Transverse colon (tissue), 4 donors: ENCODE results near the gene TPO. TPM values are rescaled to one million over a fixed set of nuclear protein-coding genes. Genes with fewer than 3 reads are reported as not detected.

Source experiments
- DNase-seq: peaks from one replicate; pipeline ENCODE4 v3.0.0-alpha.2; 2019
- H3K27ac ChIP-seq, 4 donors: fragments of 200-600 bp; sonication (generic); 2 replicates each; pipeline ENCODE4 v1.5.1; 2016 to 2018; ENCODE audit warnings: inconsistent platforms in 4 of 4
- H3K27me3 ChIP-seq: fragments of 200-600 bp; sonication (generic); 2 replicates; pipeline ENCODE4 v1.5.1; 2017; ENCODE audit warnings: inconsistent platforms
- H3K36me3 ChIP-seq, 4 donors: fragments of 200-600 bp; sonication (generic); 2 replicates each; pipeline ENCODE4 v1.5.1; 2017 to 2019; ENCODE audit warnings: inconsistent platforms in 4 of 4
- H3K4me1 ChIP-seq, 4 donors: fragments of 200-600 bp; sonication (generic); 2 replicates each; pipeline ENCODE4 v1.5.1; 2017 to 2020; ENCODE audit warnings: inconsistent platforms in 4 of 4
- H3K4me3 ChIP-seq, 4 donors: fragments of 200-600 bp; sonication (generic); 1 replicate in 1 of 4; 2 replicates in 3 of 4; pipeline versions ENCODE4 v1.5.1 to v1.6.1; 2017 to 2019; ENCODE audit warnings: inconsistent platforms in 4 of 4
- H3K9me3 ChIP-seq, 2 donors: fragments of 200-600 bp; sonication (generic); 2 replicates each; pipeline ENCODE4 v1.5.1; 2017 to 2019; ENCODE audit warnings: inconsistent platforms in 2 of 2
- EP300 ChIP-seq: sonication (generic); formaldehyde crosslinking; IDR thresholded peaks from one replicate; pipeline ENCODE4 v1.6.1; 2017; ENCODE audit warnings: antibody characterized with exemption, low read depth
- POLR2A ChIP-seq: fragments of 450-650 bp; IDR thresholded peaks from one replicate; pipeline ENCODE4 v1.6.1; 2016; ENCODE audit warnings: antibody characterized with exemption, mild to moderate bottlenecking, moderate library complexity
- POLR2AphosphoS5 ChIP-seq, 3 donors: sonication (generic); formaldehyde crosslinking; IDR thresholded peaks; one replicate each; pipeline ENCODE4 v1.6.1; 2016; ENCODE audit warnings: antibody characterized with exemption in 3 of 3
- WGBS, 2 donors: methylation state at CpG; one replicate each; pipeline ENCODE4 v1.1.5; 2018; ENCODE audit warnings: low coverage in 1 of 2; 5-methylcytosine and 5-hydroxymethylcytosine counted together
- in situ Hi-C, 4 donors: fragments of 200-750 bp; cut with MboI; loops; one replicate each; pipeline versions ENCODE4 v1.15.0 to v1.15.1; 2017; ENCODE audit warnings: low sequenced_read_pairs in 3 of 4, low pct_ligation_motif_present in 1 of 4, low pct_unique_long_range_greater_than_20kb in 1 of 4
- intact Hi-C: fragments of 100-400 bp; cut with DNase I; formaldehyde crosslinking; loops from one replicate; pipeline ENCODE4 v1.15.1; 2023; ENCODE audit warnings: low total_unique reads
- total RNA-seq, 4 donors: library from RNA; depleted of rRNA; stranded (reverse); fragments of >200 nt; gene quantifications; one replicate each; pipeline ENCODE4 v1.1.0, GENCODE V29; 2016
- TF ChIP-seq, protein P1 (sequence below), 5 experiments: fragments of 200-600 bp in 3 of 5; fragments of 450-650 bp in 2 of 5; sonication (generic) in 3 of 5; IDR thresholded peaks; 1 replicate in 2 of 5; 2 replicates in 3 of 5; pipeline ENCODE4 v1.5.1; 2016 to 2017; ENCODE audit warnings: antibody characterized with exemption in 5 of 5, inconsistent platforms in 3 of 5, mild to moderate bottlenecking in 2 of 5, moderate library complexity in 1 of 5

The TPO gene
- total RNA-seq, 4 donors from 2014 or later: 1.4 to 5.8 (median 3.8) TPM

DNA sequence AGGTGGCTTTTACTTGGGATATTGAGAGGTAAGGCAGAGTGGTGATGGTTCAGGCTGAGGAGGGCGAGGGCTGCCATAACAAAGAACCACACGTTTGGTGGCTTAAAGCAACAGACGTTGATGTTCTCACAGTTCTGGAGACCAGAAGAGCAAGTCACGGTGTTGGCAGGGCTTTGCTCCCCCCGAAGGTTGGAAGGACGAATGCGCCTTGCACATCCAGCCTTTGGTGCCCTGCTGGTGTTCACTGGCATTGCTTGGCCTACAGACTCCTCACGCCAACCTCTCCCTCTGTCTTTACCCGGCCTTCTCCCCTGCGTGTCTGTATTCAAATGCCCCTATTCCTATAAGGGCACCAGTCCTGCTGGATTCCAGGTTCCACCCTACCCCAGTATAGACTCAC, 125.4 kb downstream of the TPO start:
- TF ChIP-seq, protein P1, sequence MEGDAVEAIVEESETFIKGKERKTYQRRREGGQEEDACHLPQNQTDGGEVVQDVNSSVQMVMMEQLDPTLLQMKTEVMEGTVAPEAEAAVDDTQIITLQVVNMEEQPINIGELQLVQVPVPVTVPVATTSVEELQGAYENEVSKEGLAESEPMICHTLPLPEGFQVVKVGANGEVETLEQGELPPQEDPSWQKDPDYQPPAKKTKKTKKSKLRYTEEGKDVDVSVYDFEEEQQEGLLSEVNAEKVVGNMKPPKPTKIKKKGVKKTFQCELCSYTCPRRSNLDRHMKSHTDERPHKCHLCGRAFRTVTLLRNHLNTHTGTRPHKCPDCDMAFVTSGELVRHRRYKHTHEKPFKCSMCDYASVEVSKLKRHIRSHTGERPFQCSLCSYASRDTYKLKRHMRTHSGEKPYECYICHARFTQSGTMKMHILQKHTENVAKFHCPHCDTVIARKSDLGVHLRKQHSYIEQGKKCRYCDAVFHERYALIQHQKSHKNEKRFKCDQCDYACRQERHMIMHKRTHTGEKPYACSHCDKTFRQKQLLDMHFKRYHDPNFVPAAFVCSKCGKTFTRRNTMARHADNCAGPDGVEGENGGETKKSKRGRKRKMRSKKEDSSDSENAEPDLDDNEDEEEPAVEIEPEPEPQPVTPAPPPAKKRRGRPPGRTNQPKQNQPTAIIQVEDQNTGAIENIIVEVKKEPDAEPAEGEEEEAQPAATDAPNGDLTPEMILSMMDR (IDR thresholded peaks at IDR 0.05): peak in 3 of 5 experiments; percentile 8 to 16 (median 11)
- no peak for TF ChIP-seq POLR2AphosphoS5 (IDR thresholded peaks at IDR 0.05)
- H3K27ac ChIP-seq: no peak overlapping the region
- H3K27me3 ChIP-seq: no peaks in the 10 kb centered on the region
- H3K4me3 ChIP-seq: no peak overlapping the region
- DNase-seq: no peak
- in situ Hi-C loops (loop anchor here in 1 of 4 donors (25.0 kb wide), 1 partner anchor 826 kb away; no protein-coding TSS in a partner anchor), intact Hi-C loops (no loop called here)
- H3K4me1 ChIP-seq: no peaks in the 10 kb centered on the region
- 31 to 45% methylated on average over 5 to 10 of the region's 10 CpGs for WGBS, 2 donors
- H3K36me3 ChIP-seq: no peaks in the 10 kb centered on the region
- no peaks in the 10 kb centered on the region for H3K9me3 ChIP-seq

DNA sequence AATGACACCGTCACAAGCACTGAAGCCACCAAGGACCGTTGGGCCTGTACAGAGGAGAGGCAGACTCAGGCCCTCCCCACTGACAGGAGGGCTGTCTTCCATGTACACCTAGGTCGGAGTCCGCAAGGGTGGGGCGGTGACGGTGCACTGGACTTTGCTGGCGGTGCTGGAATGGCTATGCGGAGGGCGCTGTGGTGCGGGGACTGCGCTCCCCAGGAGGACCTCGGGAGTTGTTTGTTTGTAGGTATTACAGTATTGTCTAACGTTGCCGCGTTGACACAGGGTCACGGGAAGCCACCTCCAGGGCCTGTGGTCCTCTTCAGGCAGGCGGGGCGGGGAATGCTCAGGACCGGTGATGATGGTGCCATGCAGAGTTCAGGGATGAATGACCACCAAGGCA, 126.2 kb downstream of the TPO start:
- intact Hi-C loops (no loop called here), in situ Hi-C loops (loop anchor here in 1 of 4 donors (25.0 kb wide), 1 partner anchor 827 kb away; no protein-coding TSS in a partner anchor)
- Histone ChIP-seq H3K9me3 (no peaks in the 10 kb centered on the region), H3K27ac (no peak overlapping the region), H3K4me1 (no peaks in the 10 kb centered on the region), H3K27me3 (no peaks in the 10 kb centered on the region), H3K36me3 (no peaks in the 10 kb centered on the region), H3K4me3 (no peak overlapping the region)
- TF ChIP-seq POLR2AphosphoS5 (IDR thresholded peaks at IDR 0.05) (no peak), EP300 (no peak), POLR2A (no peak)
- TF ChIP-seq, protein P1 (IDR thresholded peaks at IDR 0.05): no peak
- 89% methylated on average over 17 of the region's 19 CpGs; no CpG with 5 or more reads in 1 of the 2 donors for WGBS, 2 donors
- no peak for DNase-seq

DNA sequence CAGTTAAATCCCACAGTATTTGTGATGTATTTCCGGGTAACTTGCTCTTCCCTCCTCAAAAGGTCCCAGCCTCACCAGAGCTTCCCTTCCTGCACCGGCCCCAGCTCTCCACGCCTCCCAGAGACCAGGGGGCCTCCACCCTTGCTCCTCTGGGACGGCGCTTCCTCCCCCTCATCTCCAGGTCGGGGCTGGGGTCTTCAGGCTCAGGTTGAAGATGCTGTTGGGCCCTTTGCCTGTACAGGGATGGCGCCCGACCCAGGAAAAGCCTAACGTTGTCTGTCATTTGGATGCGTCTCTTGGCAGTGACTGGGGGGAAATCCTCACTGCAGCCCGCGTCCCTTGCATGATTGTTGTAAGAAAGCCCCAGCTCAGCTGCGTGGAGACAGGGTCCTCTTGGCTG, 126.7 kb downstream of the TPO start:
- 84% methylated on average over 13 of the region's 13 CpGs; no CpG with 5 or more reads in 1 of the 2 donors for WGBS, 2 donors
- no peaks in the 10 kb centered on the region for H3K27me3 ChIP-seq
- no peak for DNase-seq
- no peaks in the 10 kb centered on the region for H3K36me3 ChIP-seq
- in situ Hi-C loops (loop anchor here in 3 of 4 donors (10.0 to 25.0 kb wide), 3 partner anchors 685 to 828 kb away; no protein-coding TSS in a partner anchor), intact Hi-C loops (no loop called here)
- TF ChIP-seq POLR2AphosphoS5 (IDR thresholded peaks at IDR 0.05) (no peak), EP300 (no peak), POLR2A (no peak)
- TF ChIP-seq, protein P1 (IDR thresholded peaks at IDR 0.05): no peak
- no peaks in the 10 kb centered on the region for H3K9me3 ChIP-seq
- no peaks in the 10 kb centered on the region for H3K4me1 ChIP-seq
- H3K4me3 ChIP-seq: no peak overlapping the region
- no peak overlapping the region for H3K27ac ChIP-seq

DNA sequence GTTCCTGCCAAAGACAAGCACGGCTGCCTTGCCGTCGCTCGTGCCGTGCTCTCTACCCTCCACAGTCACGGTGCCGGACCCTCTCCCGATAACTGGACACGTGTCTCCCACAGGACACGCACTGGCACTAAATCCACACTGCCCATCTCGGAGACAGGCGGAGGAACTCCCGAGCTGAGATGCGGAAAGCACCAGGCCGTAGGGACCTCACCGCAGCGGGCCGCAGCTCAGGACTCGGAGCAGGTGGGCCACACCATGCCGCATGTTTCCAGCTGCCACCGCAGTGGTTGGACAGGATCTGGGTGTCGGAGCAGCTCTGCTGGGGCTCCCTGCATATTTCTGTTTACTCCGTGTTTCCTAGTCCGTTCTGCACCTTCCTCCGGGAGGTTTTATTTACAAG, 127.2 kb downstream of the TPO start:
- in situ Hi-C loops: loop anchor here in 3 of 4 donors (10.0 to 25.0 kb wide), 3 partner anchors 686 to 828 kb away; no protein-coding TSS in a partner anchor
- no peak overlapping the region for H3K27ac ChIP-seq

More for the DNA sequence above, 127.2 kb downstream of the TPO start:
- H3K36me3 ChIP-seq: no peaks in the 10 kb centered on the region
- no peak for TF ChIP-seq EP300
- TF ChIP-seq, protein P1 (IDR thresholded peaks at IDR 0.05): no peak
- no peak for TF ChIP-seq POLR2A
- TF ChIP-seq POLR2AphosphoS5 (IDR thresholded peaks at IDR 0.05): no peak
- 87% methylated on average over 24 of the region's 25 CpGs; no CpG with 5 or more reads in 1 of the 2 donors for WGBS, 2 donors
- H3K27me3 ChIP-seq: no peaks in the 10 kb centered on the region
- no peaks in the 10 kb centered on the region for H3K9me3 ChIP-seq
- intact Hi-C loops: no loop called here
- no peak overlapping the region for H3K4me3 ChIP-seq
- H3K4me1 ChIP-seq: no peaks in the 10 kb centered on the region
- DNase-seq: no peak
